Cardiac fibroblast (primary cell): ENCODE results near the gene SH3BP5.

Source experiments
- DNase-seq, 2 donors: peaks; one replicate each; pipeline versions ENCODE4 v3.0.0 to v3.0.0-alpha.2; 2010; ENCODE audit warnings: low read depth in 2 of 2
- H3K4me3 ChIP-seq, 2 donors: replicated peaks in 1 of 2; 1 replicate in 1 of 2; 2 replicates in 1 of 2; pipeline ENCODE4 v1.5.1; 2011; ENCODE audit warnings: low read depth in 2 of 2, low read length in 2 of 2, mild to moderate bottlenecking in 2 of 2, moderate library complexity in 1 of 2
- CTCF ChIP-seq: IDR thresholded peaks from one replicate; pipeline ENCODE4 v1.5.1; 2011; ENCODE audit warnings: low read depth, mild to moderate bottlenecking, low read length, inconsistent platforms

Gene SH3BP5

GRCh38 chr3:15319136-15319535 lies 13.2 kb downstream of the SH3BP5 start:
- TF ChIP-seq CTCF = no peak
- no peak for DNase-seq
- no peak overlapping the region for H3K4me3 ChIP-seq

DNA sequence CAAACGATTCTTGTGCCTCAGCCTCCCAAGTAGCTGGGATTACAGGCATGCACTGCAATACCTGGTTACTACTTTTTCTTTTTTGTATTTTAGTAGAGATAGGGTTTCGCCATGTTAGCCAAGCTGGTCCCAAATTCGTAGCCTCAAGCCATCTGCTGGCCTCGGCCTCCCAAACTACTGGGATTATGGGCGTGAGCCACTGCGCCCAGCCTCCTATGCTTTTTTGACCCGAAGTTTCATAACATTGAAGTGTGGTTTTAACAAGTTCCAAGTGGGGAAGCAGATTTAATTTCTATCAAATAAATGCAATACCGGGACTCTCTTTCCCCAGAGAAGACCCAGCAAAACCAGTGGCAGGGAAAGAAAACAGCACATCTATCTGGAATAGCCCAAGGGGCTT lies 13.7 kb downstream of the SH3BP5 start:
- H3K4me3 ChIP-seq = no peak overlapping the region
- no peak for TF ChIP-seq CTCF
- no peak for DNase-seq

DNA sequence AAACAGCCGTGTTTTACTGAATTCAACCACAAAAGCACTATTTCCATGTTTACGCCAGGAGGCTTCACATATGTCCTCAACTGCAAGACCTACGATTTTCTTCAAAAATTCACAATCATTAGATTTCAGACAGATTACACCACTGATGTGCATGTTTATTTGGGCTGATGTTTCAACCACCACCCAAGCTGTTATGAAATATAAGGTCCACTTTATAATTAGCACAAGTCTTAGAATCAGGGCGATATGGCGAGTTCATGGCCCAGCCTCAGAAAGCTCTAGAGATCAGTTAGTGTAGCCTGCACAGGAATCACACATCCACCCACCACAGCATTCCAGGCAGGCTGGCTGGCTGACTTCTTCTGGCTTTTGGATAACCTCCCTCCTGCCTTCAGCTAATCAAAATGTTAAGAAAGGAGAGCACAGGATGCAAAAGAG lies 15.4 kb downstream of the SH3BP5 start:
- H3K4me3 ChIP-seq = no peak overlapping the region
- TF ChIP-seq CTCF = no peak
- DNase-seq = peak; percentile 17 to 60

GRCh38 chr3:15315003-15315402 lies 17.4 kb downstream of the SH3BP5 start:
- TF ChIP-seq CTCF = no peak
- H3K4me3 ChIP-seq = no peak overlapping the region
- DNase-seq = no peak

DNA sequence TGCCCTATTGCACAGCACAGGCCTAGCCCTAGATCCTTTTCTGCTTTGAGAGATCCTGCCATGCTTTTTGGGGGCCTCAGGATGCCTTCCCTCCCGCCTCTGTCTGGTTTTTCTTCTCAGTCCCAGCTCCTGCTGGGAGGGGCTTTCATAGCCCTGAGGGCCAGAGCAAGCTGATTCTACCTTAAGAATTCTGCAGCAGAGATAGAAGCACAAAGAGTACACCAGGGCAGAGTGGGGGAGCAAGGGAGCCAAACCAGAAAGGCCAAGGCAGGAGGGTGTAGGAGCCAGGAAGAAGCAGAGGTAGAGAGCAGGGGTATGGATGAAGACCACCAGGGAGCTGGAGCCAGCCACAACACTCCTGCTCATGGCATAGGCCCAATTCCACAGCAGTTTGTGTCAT lies 18.1 kb downstream of the SH3BP5 start:
- TF ChIP-seq CTCF = no peak
- no peak for DNase-seq
- H3K4me3 ChIP-seq = no peak overlapping the region

DNA sequence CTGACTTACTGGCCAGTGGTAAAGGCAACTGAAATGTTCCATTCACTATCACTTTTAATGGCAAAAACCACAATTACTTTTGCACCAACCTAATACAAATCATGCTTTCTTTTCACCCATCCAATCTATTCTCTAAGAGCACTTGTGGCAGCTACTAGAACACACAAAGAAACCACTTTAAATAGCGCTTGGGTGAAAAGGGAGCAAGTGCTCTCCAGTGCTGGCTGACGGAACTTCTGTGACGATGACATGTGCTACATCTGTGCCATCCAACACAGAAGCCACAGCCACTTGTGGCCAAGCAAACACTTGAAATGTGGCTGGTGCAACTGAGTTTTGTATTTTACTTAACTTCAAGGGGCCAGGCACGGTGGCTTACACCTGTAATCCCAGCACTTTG lies 18.9 kb downstream of the SH3BP5 start:
- DNase-seq = no peak
- no peak for TF ChIP-seq CTCF
- H3K4me3 ChIP-seq = no peak overlapping the region

DNA sequence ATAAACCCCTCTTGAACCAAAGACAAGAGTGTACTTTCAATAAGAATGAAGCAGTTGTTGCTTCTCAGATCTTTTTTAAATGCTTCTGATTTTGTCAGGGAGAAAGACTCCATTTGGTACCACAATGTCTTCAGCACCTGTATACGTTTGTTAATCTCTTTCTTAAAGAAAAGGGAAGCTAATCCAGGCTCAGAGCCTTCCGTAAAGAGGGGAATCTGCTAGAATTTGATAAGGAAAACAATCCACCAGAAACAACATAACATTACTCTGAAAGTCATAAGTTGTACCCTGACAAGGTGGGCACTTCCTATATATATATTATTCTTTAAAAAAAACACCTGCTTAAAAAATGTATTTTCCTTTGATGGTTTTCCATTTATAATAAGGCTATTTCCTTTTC lies 19.8 kb downstream of the SH3BP5 start:
- TF ChIP-seq CTCF = no peak
- no peak overlapping the region for H3K4me3 ChIP-seq
- DNase-seq = no peak
